GM20431 (cell line): ENCODE data around the gene CERK.
"Not testable (repeated sequence)": the region's sequence is repeated elsewhere in the genome, so short reads cannot be mapped to it uniquely, and the experiment has no call there.

Source experiments
- in situ Hi-C: fragments of 300-500 bp; cut with MseI, MboI; formaldehyde crosslinking; loops from one replicate; pipeline ENCODE4 v1.15.0; 2020; ENCODE audit warnings: low sequenced_read_pairs; ENCODE audit not compliant: unreplicated experiment

CERK gene

DNA sequence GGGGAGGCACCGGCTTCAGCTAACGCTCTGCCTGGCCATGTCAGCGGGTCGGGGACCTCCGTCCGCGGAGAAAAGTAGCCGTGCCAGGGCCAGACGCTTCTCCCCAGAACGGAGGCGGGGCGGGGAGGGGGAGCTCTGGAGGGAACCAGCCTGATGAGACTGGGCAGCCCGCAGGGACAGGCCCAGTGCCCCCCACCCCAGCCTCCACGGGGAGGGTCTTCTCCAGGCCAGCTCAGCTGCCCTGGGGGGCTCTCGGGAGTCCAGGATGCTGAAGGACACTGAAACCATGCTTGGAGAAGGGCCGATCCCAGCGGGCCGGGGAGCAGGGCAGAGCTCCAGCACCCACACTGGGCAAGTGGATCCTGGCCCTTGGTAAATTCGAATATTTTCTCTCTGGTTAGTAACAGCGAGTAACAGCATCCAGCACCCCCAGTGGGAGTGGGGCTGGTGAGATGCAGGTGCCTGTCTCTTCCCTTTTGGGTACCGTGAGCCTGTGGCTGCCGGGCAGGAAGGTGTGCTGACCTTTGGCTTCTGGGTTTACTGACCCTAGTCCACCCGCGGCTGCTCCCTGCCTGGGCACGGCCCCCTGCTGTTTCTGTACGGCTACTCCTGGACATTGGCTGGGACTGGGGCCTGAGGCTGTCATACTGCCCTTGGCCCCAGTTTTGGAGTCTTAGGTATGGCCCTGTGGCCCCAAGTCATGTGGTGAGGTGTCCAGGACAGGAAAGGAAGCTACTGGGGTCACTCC, 82.0 kb downstream of the CERK start:
- in situ Hi-C loops: no loop called here

DNA sequence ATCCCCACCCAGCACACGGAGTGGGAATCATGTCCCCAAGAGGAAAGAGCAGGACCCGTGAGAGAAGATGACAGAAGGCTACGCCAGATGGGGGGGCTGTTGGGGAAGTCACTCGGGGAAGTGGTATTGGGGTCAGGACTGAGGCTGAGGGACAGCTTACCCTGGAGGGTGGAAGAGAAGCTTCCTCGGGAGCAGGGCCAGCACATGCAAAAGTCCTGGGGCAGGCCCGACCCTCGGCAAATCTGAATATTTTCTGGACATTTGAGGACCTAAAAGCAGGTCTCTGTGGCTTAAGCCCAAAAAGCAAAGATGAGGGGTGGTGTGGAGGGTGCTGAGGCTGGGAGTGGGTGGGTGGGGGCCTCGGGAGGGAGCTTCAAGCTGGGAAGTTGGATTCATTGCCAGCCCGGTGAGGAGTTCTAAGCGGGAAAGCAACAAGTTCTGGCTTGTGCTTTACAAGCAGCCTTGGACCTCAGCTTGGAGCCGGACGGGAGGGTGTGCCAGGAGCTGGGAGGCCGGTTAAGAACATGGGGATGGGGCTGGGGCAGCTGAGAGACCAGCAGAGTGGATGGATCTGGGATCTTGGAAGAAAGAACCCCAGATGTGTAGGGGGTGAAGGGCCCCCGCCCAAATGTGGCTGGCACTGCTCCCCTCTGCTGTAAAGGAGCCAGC, 83.0 kb downstream of the CERK start:
- in situ Hi-C loops: no loop called here

GRCh38 chr22:46654426-46654825, 83.6 kb downstream of the CERK start:
- in situ Hi-C loops: no loop called here

DNA sequence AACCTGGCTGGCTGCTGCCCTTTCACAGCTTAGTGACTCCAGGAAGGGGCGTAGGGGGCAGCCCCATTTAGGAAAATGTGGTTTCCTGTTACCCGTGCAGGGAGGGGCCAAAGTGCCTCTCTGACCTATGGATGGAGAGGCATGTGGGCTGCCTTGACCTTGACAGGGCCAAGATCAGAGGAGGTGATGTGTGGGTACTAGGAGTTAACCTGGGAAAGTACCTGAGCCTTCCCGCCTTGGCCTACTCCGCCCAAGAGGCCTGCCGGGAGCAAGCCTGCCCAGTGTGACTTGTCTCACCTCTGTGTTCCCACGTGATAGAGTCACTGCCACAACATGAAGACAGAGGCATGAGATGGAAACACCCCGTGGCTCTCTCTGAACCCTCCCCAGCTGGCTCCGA, 84.5 kb downstream of the CERK start:
- in situ Hi-C loops: no loop called here

DNA sequence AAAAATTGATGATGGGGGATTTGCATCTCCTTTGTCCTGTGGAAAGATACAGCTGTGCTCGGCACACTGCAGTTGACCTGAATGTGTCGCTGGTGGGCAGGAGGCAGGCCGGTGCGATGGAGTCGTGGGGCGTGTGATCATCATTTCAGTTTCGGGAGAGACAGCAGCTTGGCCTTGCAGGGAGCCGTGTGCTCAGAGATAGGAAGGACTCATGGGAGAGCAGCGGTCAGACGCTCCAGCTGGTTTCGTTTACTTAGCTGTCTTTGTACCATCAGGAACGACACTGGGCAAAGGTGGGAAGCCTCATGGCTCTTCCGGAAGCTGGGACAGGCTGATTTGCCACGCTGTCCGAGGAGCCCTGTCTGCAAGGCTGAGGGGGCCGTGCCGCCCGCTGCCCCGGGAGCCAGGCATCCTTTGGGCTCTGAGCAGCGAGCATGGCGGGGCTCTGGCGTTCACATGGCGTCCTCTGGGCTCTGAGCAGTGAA, 85.2 kb downstream of the CERK start:
- in situ Hi-C loops: no loop called here

DNA sequence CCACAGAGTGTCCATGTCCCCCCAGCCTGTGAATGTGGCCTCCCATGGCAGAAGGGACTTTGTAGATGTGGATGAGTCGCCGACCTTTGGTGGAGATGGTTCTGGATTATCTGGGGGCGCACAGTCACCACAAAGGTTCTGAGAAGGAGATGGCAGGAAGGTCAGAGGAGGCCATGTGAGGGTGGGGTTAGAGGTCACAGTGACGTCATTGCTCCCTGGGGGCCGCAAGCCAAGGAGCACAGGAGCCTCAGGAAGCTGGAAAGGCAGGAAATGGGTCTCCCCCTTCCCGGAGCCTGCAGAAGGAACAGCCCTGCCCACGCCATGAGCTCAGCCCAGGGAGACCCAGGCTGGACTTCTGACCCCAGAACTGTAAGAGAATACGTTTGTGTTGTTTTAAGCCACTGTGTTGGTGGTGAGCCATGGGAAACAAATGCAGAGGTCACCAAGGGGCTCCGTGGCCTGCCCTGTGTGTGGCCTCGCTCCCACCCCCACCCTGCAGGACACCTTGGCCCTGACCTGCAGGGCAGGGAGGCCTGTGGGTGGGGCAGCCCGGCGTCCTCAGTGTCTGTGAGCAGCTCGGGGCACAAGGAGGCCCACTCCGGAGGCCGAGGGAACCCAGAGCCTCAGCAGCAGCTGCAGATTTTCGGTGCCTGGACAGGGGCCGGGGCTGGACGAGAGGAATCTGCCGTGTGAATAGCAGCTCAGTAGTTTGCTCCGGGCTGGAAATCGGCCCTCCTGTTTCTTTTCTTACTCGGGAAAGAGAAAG, 85.8 kb downstream of the CERK start:
- in situ Hi-C loops: no loop called here

GRCh38 chr22:46651316-46651715, 86.7 kb downstream of the CERK start:
- in situ Hi-C loops: no loop called here

DNA sequence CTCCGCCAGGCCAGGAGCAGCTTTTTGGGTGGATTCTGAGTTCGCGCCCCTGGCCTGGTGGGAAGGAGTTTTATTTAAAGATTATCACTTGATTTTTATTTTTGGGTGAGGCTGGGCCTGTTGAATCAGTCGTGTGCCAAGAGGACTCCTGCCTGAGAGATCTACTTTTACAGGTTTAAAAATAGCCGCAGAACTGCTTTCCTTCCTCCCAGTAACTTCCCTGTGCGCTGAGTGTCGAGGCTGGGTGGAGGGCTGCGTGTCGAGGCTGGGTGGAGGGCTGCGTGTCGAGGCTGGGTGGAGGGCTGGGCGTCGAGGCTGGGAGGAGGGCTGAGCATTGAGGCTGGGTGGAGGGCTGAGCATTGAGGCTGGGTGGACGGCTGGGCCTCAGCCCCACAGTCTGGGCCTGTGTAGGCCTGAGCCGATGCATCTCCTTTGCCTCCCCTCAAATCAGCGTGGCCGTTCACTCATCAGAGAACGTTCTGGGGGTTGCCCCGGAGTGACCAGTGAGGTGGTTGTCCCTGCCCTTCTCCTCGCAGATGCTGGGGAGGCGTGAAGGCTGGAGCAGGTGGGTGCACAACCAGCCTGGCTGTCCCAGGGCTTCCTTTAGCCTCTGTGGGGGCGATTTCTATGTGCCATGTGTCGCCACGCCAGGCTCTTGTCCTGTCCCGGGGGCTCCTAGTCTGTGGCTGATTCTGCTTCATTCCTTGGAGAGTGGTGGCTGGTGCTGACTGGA, 87.8 kb downstream of the CERK start:
- in situ Hi-C loops: no loop called here

- in situ Hi-C loops: no loop called here
These were observed 88.6 kb downstream of the CERK start for GRCh38 chr22:46649141-46650077.

GRCh38 chr22:46648225-46648820, 89.7 kb downstream of the CERK start:
- in situ Hi-C loops: not testable (repeated sequence)

DNA sequence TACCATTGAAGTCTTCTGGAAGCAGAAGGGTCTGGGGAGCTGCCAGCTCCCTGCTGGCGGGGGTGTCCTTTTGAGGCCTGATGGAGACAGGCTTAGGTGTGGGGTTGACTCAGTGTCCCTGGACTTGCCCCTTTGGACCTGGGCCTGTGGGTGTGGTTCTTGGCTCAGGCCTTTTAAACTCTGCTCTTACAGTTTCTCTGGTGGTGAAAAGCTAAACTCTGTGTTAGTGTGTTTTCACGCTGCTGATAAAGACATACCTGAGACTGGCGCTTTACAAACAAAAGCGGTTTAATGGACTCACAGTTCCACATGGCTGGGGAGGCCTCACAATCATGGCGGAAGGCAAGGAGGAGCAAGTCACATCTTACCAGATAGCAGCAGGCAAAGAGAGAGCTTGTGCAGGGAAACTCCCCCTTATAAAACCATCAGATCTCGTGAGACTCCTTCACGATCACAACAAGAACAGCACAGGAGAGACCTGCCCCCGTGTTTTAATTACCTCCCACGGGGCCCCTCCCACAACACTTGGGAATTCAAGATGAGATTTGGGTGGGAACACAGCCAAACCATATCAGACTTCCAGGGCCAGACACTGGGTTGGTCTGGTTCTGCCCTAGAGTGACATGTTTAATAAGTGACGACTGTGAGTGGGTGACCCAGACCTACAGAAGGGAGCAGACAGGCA, 91.4 kb downstream of the CERK start:
- in situ Hi-C loops: no loop called here

DNA sequence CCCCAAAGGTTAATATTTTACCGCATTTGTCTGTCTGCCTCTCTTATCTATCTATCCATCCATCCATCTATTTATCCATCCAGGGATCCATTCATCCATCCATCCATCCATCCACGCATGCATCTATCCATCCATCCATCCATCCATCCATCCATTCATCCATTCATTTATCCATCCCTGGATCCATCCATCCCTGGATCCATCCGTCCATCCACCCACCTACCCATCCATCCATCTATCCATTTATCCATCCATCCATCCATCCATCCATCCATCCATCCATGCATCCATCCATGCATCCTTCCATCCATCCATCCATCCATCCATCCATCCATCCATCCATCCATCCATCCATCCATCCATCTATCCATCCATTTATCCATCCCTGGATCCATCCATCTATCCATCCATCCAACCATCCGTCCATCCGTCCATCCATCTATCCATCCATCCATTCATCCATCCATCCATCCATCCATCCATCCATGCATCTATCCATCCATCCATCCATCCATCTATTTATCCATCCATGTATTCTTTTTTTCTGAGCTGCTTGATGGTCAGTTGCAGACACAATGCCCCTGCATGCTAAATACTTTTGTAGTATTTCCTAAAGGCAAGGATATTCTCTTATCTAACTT, 95.1 kb downstream of the CERK start:
- in situ Hi-C loops: not testable (repeated sequence)

- in situ Hi-C loops: no loop called here
These were observed 96.2 kb downstream of the CERK start for GRCh38 chr22:46641811-46642266.

- in situ Hi-C loops: no loop called here
These were observed 97.6 kb downstream of the CERK start for GRCh38 chr22:46640293-46641055.

DNA sequence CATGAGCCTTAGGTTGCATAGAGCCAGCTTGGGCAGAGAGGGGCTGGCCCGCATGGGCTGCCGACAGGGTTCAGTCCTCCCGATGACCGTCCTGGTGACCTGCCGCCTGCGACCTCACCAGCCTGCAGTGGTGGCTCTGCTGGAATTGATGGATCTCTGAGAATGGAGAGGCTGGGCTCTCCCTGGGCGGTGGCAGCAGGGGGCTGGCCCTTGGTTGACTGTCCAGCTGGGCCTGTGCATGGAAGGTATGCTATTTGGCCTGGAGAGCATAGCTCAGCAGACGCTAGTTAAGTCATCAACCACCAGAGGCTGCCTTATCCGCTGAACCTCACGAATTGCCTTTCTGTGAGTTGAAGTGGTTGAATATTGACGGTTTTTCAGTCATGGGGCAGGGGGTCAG, 98.2 kb downstream of the CERK start:
- in situ Hi-C loops: no loop called here

DNA sequence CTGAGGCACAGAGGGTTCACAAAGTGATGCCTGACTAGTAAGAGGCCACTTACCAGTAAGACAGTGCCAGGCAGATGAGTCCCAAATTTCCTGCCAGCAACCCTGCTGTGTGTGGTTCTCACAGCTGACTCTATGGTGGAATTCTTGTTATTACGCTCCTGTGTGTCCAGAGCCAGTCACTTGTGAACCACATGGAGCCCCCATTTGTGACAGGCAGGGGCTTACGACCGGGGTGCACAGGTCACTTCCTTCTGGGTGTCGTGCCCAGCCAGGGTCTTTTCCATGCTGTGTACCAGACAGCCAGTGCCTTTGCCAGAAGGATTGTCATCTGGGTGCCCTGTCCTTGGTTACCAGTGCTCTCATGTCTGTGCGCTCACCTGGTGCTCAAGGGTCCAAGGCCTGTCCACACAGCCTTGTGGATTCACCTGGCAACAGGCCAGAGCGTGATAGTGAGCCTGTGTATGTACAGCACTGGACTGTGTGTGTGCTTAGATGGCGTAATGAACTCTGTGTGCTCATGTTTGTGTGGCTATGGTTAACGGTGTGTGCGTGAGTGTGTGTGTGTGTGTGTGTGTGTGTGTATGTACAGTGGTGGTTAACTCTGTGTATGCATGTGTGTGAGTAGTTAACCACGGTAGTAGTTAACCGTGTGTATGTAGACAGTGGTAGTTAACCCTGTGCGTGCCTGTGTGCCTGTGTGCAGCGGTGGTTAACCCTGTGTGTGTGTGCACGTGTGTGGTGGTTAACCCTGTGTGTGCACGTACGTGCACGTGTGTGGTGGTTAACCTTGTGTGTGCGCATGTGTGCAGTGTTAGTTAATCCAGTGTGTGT, 99.2 kb downstream of the CERK start:
- in situ Hi-C loops: no loop called here
